ENCODE measurements around the gene TBC1D2B.

The TBC1D2B gene

GRCh38 chr15:78102211-78102610 is 24.7 kb upstream of the TBC1D2B start:
- Histone ChIP-seq H3K27me3 (ENCODE audit: low read length) (no peaks in the 10 kb centered on the region), H3F3A (ENCODE audit: insufficient read depth) (no peaks in the 10 kb centered on the region), H3K9me2 (replicated peaks; ENCODE audit: insufficient read depth, low read length) (no peaks in the 10 kb centered on the region), H3K9me3 (ENCODE audit: insufficient read depth, low read length) (no peaks in the 10 kb centered on the region), H3K36me3 (ENCODE audit: low read length) (no peaks in the 10 kb centered on the region), H3K4me2 (ENCODE audit: low read depth, low read length, poor library complexity, severe bottlenecking) (no peak overlapping the region), H3K27ac (ENCODE audit: low read depth, low read length) (no peak overlapping the region), H3K9ac (ENCODE audit: low read length) (no peak overlapping the region), H2AFZ (ENCODE audit: low read depth, low read length, severe bottlenecking) (no peak overlapping the region), H3K4me3 (ENCODE audit: insufficient read depth, low read length, poor library complexity, severe bottlenecking) (no peak overlapping the region), H4K20me1 (ENCODE audit: low read depth, low read length) (no peaks in the 10 kb centered on the region), H3K79me2 (ENCODE audit: insufficient read depth, low read length) (no peaks in the 10 kb centered on the region)
- no peak for TF ChIP-seq EZH2phosphoT487 (conservative IDR thresholded peaks at IDR 0.05; ENCODE audit: low read length)
- TF ChIP-seq CTCF (IDR thresholded peaks at IDR 0.05; ENCODE audit: insufficient read depth, low read length, poor library complexity, severe bottlenecking) = no peak

- Histone ChIP-seq H3K36me3 (ENCODE audit: low read length) (no peaks in the 10 kb centered on the region), H2AFZ (ENCODE audit: low read depth, low read length, severe bottlenecking) (no peak overlapping the region), H3K9me3 (ENCODE audit: insufficient read depth, low read length) (no peaks in the 10 kb centered on the region), H3K27ac (ENCODE audit: low read depth, low read length) (no peak overlapping the region), H3K9me2 (replicated peaks; ENCODE audit: insufficient read depth, low read length) (no peaks in the 10 kb centered on the region), H3K4me2 (ENCODE audit: low read depth, low read length, poor library complexity, severe bottlenecking) (no peak overlapping the region), H3K79me2 (ENCODE audit: insufficient read depth, low read length) (no peaks in the 10 kb centered on the region), H3F3A (ENCODE audit: insufficient read depth) (no peaks in the 10 kb centered on the region), H3K9ac (ENCODE audit: low read length) (no peak overlapping the region), H3K27me3 (ENCODE audit: low read length) (no peaks in the 10 kb centered on the region), H4K20me1 (ENCODE audit: low read depth, low read length) (no peaks in the 10 kb centered on the region), H3K4me3 (ENCODE audit: insufficient read depth, low read length, poor library complexity, severe bottlenecking) (no peak overlapping the region)
- TF ChIP-seq EZH2phosphoT487 (conservative IDR thresholded peaks at IDR 0.05; ENCODE audit: low read length) = no peak
These were observed 24.1 kb upstream of the TBC1D2B start for GRCh38 chr15:78101423-78102105.

- Histone ChIP-seq H3K79me2 (ENCODE audit: insufficient read depth, low read length) (no peaks in the 10 kb centered on the region), H3K9ac (ENCODE audit: low read length) (no peak overlapping the region), H3K4me2 (ENCODE audit: low read depth, low read length, poor library complexity, severe bottlenecking) (no peak overlapping the region), H3K36me3 (ENCODE audit: low read length) (no peaks in the 10 kb centered on the region), H3K9me3 (ENCODE audit: insufficient read depth, low read length) (no peaks in the 10 kb centered on the region), H3K9me2 (replicated peaks; ENCODE audit: insufficient read depth, low read length) (no peaks in the 10 kb centered on the region), H3F3A (ENCODE audit: insufficient read depth) (no peaks in the 10 kb centered on the region), H3K27me3 (ENCODE audit: low read length) (no peaks in the 10 kb centered on the region), H2AFZ (ENCODE audit: low read depth, low read length, severe bottlenecking) (no peak overlapping the region), H3K27ac (ENCODE audit: low read depth, low read length) (no peak overlapping the region), H4K20me1 (ENCODE audit: low read depth, low read length) (no peaks in the 10 kb centered on the region), H3K4me3 (ENCODE audit: insufficient read depth, low read length, poor library complexity, severe bottlenecking) (no peak overlapping the region)
- TF ChIP-seq CTCF (IDR thresholded peaks at IDR 0.05; ENCODE audit: insufficient read depth, low read length, poor library complexity, severe bottlenecking) (no peak), EZH2phosphoT487 (conservative IDR thresholded peaks at IDR 0.05; ENCODE audit: low read length) (no peak)
These were observed 23.4 kb upstream of the TBC1D2B start for GRCh38 chr15:78100886-78101285.

- H3K9me2 ChIP-seq (replicated peaks; ENCODE audit: insufficient read depth, low read length) = no peaks in the 10 kb centered on the region
- H3K9ac ChIP-seq (ENCODE audit: low read length) = no peak overlapping the region
- no peak overlapping the region for H2AFZ ChIP-seq (ENCODE audit: low read depth, low read length, severe bottlenecking)
- no peaks in the 10 kb centered on the region for H3K79me2 ChIP-seq (ENCODE audit: insufficient read depth, low read length)
- no peak overlapping the region for H3K4me3 ChIP-seq (ENCODE audit: insufficient read depth, low read length, poor library complexity, severe bottlenecking)
- H3K4me2 ChIP-seq (ENCODE audit: low read depth, low read length, poor library complexity, severe bottlenecking) = no peak overlapping the region
- H3K9me3 ChIP-seq (ENCODE audit: insufficient read depth, low read length) = no peaks in the 10 kb centered on the region
- H3K27ac ChIP-seq (ENCODE audit: low read depth, low read length) = no peak overlapping the region
- H3K27me3 ChIP-seq (ENCODE audit: low read length) = no peaks in the 10 kb centered on the region
- no peaks in the 10 kb centered on the region for H3F3A ChIP-seq (ENCODE audit: insufficient read depth)
- no peaks in the 10 kb centered on the region for H4K20me1 ChIP-seq (ENCODE audit: low read depth, low read length)
- H3K36me3 ChIP-seq (ENCODE audit: low read length) = no peaks in the 10 kb centered on the region
- TF ChIP-seq CTCF (IDR thresholded peaks at IDR 0.05; ENCODE audit: insufficient read depth, low read length, poor library complexity, severe bottlenecking) = no peak
- no peak for TF ChIP-seq EZH2phosphoT487 (conservative IDR thresholded peaks at IDR 0.05; ENCODE audit: low read length)
These were observed 20.7 kb upstream of the TBC1D2B start for GRCh38 chr15:78098131-78098755.

Measured in SU-DHL-6 (cell line).